Measurements from ENCODE around the gene NANOS3. TPM values are rescaled to one million over a fixed set of nuclear protein-coding genes. Genes with fewer than 3 reads are reported as not detected.

Gene NANOS3
- total and polyA plus RNA-seq, 2 of the 13 experiments (the other 11 are each of a cell fraction or from before 2014, with no cell fraction given) = 0.21 TPM; not detected in 1

GRCh38 chr19:13833330-13834243 lies 43.3 kb upstream of the NANOS3 start (continued):
- TF ChIP-seq ZHX2 (IDR thresholded peaks at IDR 0.05; ENCODE audit: low read depth) (no peak), ZHX2 (CRISPR knock-in tag; IDR thresholded peaks at IDR 0.05; ENCODE audit: borderline replicate concordance) (no peak), AHR (CRISPR knock-in tag; IDR thresholded peaks at IDR 0.05) (no peak), DR1 (CRISPR knock-in tag; IDR thresholded peaks at IDR 0.05) (0 out of 2 replicates have a peak, but pooled peaks have one; percentile 52), ZNF350 (CRISPR knock-in tag; IDR thresholded peaks at IDR 0.05; ENCODE audit: borderline replicate concordance, low read depth) (0 out of 2 replicates have a peak, but pooled peaks have one; percentile 30), EED (CRISPR knock-in tag; IDR thresholded peaks at IDR 0.05) (0 out of 2 replicates have a peak, but pooled peaks have one; percentile 34), ZNF3 (CRISPR knock-in tag; IDR thresholded peaks at IDR 0.05) (no peak), CENPX (CRISPR knock-in tag; IDR thresholded peaks at IDR 0.05) (no peak), CAMTA2 (CRISPR knock-in tag; IDR thresholded peaks at IDR 0.05; ENCODE audit: borderline replicate concordance) (no peak), MXI1 (IDR thresholded peaks at IDR 0.05; ENCODE audit: borderline replicate concordance, low read depth, low read length) (0 out of 3 replicates have a peak, but pooled peaks have one; percentile 8), ZNF737 (CRISPR knock-in tag; IDR thresholded peaks at IDR 0.05; ENCODE audit: borderline replicate concordance) (no peak), ZNF570 (CRISPR knock-in tag; IDR thresholded peaks at IDR 0.05; ENCODE audit: borderline replicate concordance) (no peak), ZSCAN25 (CRISPR knock-in tag; IDR thresholded peaks at IDR 0.05) (0 out of 2 replicates have a peak, but pooled peaks have one; percentile 36), DZIP1 (CRISPR knock-in tag; IDR thresholded peaks at IDR 0.05) (no peak), FOXO1 (CRISPR knock-in tag; IDR thresholded peaks at IDR 0.05) (no peak), ZNF138 (CRISPR knock-in tag; IDR thresholded peaks at IDR 0.05; ENCODE audit: low read depth) (no peak), CENPT (CRISPR knock-in tag; IDR thresholded peaks at IDR 0.05; ENCODE audit: low read depth) (no peak), ZNF761 (CRISPR knock-in tag; conservative IDR thresholded peaks at IDR 0.05) (no peak), ZNF598 (CRISPR knock-in tag; IDR thresholded peaks at IDR 0.05; ENCODE audit: borderline replicate concordance) (peak; percentile 55; the same call in 1 of the 2 replicates), AGO1 (IDR thresholded peaks at IDR 0.05; ENCODE audit: low read depth, low read length, poor library complexity, severe bottlenecking) (peak; percentile 93), ZC3H13 (CRISPR knock-in tag; IDR thresholded peaks at IDR 0.05) (no peak; the same call in 1 of the 2 replicates)

All from HepG2 (cell line).